Hepatocyte (in vitro differentiated cells): ENCODE measurements around the gene EHBP1.

Source experiments
- EZH2phosphoT487 ChIP-seq: fragments of 200-600 bp; sonication (generic); IDR thresholded peaks from one replicate; pipeline ENCODE4 v1.6.1; 2018; ENCODE audit warnings: antibody characterized with exemption, mild to moderate bottlenecking, low read depth, moderate library complexity; ENCODE audit not compliant: unreplicated experiment, severe bottlenecking
- TF ChIP-seq, protein P1 (sequence below): fragments of 200-600 bp; sonication (generic); IDR thresholded peaks from 2 replicates; pipeline ENCODE4 v1.5.1; 2016; ENCODE audit warnings: antibody characterized with exemption, mild to moderate bottlenecking; ENCODE audit not compliant: poor library complexity

DNA sequence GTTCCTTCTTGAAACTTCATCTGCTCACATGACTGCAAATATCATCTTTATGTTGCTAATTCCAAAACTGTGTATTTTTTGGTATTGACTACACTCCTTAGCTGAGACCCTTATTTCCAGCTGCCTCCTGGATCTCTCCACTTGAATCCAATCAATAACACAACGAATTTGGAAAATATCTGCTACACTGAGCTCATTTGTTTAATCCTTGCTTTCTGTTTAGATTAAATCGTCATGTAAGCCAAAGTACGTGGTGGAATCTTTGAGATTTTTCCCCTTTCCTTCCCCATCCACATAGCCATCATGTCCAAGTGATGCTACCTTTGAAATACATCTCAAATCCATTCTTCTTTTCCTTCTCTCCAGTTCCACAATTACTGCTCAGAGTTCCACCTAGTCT, 360.8 kb downstream of the EHBP1 start:
- TF ChIP-seq, protein P1, sequence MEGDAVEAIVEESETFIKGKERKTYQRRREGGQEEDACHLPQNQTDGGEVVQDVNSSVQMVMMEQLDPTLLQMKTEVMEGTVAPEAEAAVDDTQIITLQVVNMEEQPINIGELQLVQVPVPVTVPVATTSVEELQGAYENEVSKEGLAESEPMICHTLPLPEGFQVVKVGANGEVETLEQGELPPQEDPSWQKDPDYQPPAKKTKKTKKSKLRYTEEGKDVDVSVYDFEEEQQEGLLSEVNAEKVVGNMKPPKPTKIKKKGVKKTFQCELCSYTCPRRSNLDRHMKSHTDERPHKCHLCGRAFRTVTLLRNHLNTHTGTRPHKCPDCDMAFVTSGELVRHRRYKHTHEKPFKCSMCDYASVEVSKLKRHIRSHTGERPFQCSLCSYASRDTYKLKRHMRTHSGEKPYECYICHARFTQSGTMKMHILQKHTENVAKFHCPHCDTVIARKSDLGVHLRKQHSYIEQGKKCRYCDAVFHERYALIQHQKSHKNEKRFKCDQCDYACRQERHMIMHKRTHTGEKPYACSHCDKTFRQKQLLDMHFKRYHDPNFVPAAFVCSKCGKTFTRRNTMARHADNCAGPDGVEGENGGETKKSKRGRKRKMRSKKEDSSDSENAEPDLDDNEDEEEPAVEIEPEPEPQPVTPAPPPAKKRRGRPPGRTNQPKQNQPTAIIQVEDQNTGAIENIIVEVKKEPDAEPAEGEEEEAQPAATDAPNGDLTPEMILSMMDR = no peak
- no peak for TF ChIP-seq EZH2phosphoT487
